DOHH2 (cell line): ENCODE data around the gene CDH4.
"Not testable (repeated sequence)": the region's sequence is repeated elsewhere in the genome, so short reads cannot be mapped to it uniquely, and the experiment has no call there.

ENCODE experiments used
- H3F3A ChIP-seq: fragments of 200-600 bp; sonication (generic), shearing (Covaris generic); 2 replicates; pipeline ENCODE4 v1.6.0; 2016; ENCODE audit warnings: antibody characterized with exemption, mild to moderate bottlenecking; ENCODE audit not compliant: control insufficient read depth, insufficient read depth
- H3K27ac ChIP-seq: fragments of 200-600 bp; sonication (generic); 2 replicates; pipeline ENCODE4 v1.5.1; 2014; ENCODE audit warnings: low read depth, mild to moderate bottlenecking, low read length, moderate library complexity
- H3K27me3 ChIP-seq: fragments of 200-600 bp; sonication (generic); 2 replicates; pipeline ENCODE4 v1.6.1; 2014; ENCODE audit warnings: mild to moderate bottlenecking, low read length, mixed read lengths; ENCODE audit not compliant: control insufficient read depth
- H3K36me3 ChIP-seq: fragments of 200-600 bp; sonication (generic); 2 replicates; pipeline ENCODE4 v1.6.1; 2014; ENCODE audit warnings: mild to moderate bottlenecking, low read length, moderate library complexity, mixed read lengths; ENCODE audit not compliant: control insufficient read depth
- H3K4me1 ChIP-seq: fragments of 200-600 bp; sonication (generic); 2 replicates; pipeline ENCODE4 v1.6.1; 2014; ENCODE audit warnings: mild to moderate bottlenecking, low read length, mixed read lengths; ENCODE audit not compliant: control insufficient read depth
- H3K4me2 ChIP-seq: fragments of 200-600 bp; sonication (generic); 2 replicates; pipeline ENCODE4 v1.6.0; 2014; ENCODE audit warnings: mild to moderate bottlenecking, low read length, moderate library complexity
- H3K4me3 ChIP-seq: fragments of 200-600 bp; sonication (generic); 2 replicates; pipeline ENCODE4 v1.5.1; 2014; ENCODE audit warnings: mild to moderate bottlenecking, low read length, mixed read lengths
- H3K79me2 ChIP-seq: fragments of 200-600 bp; sonication (generic); 2 replicates; pipeline ENCODE4 v1.6.1; 2014; ENCODE audit warnings: mild to moderate bottlenecking, low read length, mixed read lengths; ENCODE audit not compliant: control insufficient read depth
- H3K9me2 ChIP-seq: fragments of 200-600 bp; sonication (generic); replicated peaks from 2 replicates; pipeline ENCODE4 v1.6.1; 2014; ENCODE audit warnings: mild to moderate bottlenecking, low read length, mixed read lengths; ENCODE audit not compliant: control insufficient read depth
- H3K9me3 ChIP-seq: fragments of 200-600 bp; sonication (generic); 2 replicates; pipeline ENCODE4 v1.6.1; 2014; ENCODE audit warnings: antibody characterized with exemption, low read length, mixed read lengths; ENCODE audit not compliant: control insufficient read depth, insufficient read depth
- H4K20me1 ChIP-seq: fragments of 200-600 bp; sonication (generic); 2 replicates; pipeline ENCODE4 v1.6.0; 2014; ENCODE audit warnings: low read depth, mild to moderate bottlenecking, antibody characterized with exemption, low read length, moderate library complexity; ENCODE audit not compliant: control insufficient read depth, insufficient read depth
- EZH2phosphoT487 ChIP-seq: fragments of 200-600 bp; sonication (generic); IDR thresholded peaks from 2 replicates; pipeline ENCODE4 v1.6.1; 2017; ENCODE audit warnings: borderline replicate concordance, mild to moderate bottlenecking, antibody characterized with exemption, low read length, moderate library complexity, mixed read lengths
- TF ChIP-seq, protein P1 (sequence below): fragments of 200-600 bp; sonication (generic); IDR thresholded peaks from one replicate; pipeline ENCODE4 v1.5.1; 2014; ENCODE audit warnings: antibody characterized with exemption, mild to moderate bottlenecking, low read depth, low read length; ENCODE audit not compliant: poor library complexity, severe bottlenecking

CDH4 gene

DNA sequence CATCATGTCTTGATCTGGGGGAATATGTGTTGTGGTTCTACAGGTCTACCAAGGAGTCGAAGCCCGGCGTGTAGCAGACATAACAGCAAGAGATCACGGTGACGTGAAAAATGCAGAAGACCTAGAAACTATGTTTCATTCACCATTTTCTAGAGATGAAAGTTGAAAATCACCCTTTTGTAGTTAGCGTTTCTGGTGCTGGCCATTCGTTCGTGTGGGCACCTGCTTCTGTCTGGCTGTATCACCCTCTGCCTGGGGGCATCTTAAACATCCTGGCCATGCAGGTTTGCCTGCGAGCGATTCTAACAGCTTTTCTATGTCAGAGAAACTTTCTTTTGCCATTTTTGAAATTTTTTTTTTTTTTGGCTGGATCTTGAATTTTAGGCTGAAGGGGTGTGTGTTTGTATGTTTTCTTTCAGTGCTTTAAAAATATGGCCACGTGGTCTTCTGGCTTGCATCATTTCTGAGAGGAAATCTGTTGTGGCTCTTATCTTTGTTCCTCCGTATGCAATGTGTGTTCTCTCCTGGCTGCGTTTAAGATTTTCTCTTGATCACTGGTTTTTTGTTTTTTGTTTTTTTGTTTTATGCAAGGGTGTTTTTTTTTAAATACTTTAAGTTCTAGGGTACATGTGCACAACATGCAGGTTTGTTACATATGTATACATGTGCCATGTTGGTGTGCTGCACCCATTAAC is 226.7 kb downstream of the CDH4 start:
- Histone ChIP-seq H3F3A (no peaks in the 10 kb centered on the region), H3K27ac (no peak overlapping the region), H3K36me3 (no peaks in the 10 kb centered on the region), H3K4me3 (no peak overlapping the region), H4K20me1 (no peaks in the 10 kb centered on the region), H3K27me3 (no peaks in the 10 kb centered on the region), H3K4me2 (no peak overlapping the region), H3K4me1 (no peaks in the 10 kb centered on the region), H3K9me2 (no peaks in the 10 kb centered on the region), H3K79me2 (no peaks in the 10 kb centered on the region), H3K9me3 (no peaks in the 10 kb centered on the region)
- TF ChIP-seq EZH2phosphoT487 = no peak
- TF ChIP-seq, protein P1, sequence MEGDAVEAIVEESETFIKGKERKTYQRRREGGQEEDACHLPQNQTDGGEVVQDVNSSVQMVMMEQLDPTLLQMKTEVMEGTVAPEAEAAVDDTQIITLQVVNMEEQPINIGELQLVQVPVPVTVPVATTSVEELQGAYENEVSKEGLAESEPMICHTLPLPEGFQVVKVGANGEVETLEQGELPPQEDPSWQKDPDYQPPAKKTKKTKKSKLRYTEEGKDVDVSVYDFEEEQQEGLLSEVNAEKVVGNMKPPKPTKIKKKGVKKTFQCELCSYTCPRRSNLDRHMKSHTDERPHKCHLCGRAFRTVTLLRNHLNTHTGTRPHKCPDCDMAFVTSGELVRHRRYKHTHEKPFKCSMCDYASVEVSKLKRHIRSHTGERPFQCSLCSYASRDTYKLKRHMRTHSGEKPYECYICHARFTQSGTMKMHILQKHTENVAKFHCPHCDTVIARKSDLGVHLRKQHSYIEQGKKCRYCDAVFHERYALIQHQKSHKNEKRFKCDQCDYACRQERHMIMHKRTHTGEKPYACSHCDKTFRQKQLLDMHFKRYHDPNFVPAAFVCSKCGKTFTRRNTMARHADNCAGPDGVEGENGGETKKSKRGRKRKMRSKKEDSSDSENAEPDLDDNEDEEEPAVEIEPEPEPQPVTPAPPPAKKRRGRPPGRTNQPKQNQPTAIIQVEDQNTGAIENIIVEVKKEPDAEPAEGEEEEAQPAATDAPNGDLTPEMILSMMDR = no peak

DNA sequence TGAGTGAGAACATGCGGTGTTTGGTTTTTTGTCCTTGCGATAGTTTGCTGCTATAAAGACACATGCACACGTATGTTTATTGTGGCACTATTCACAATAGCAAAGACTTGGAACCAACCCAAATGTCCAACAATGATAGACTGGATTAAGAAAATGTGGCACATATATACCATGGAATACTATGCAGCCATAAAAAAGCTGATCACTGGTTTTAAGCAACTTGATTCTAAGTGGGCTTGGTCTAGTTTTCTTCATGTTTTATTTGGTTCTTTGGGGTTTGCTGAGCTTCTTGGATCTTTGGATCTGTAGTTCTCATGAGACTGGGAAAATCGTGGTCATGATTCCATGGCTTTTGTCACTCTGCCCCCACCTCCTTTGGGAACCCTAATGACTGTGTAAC is 227.4 kb downstream of the CDH4 start:
- H3K27ac ChIP-seq, H3K36me3 ChIP-seq, H3K9me3 ChIP-seq, H3K4me2 ChIP-seq, H3F3A ChIP-seq, H3K27me3 ChIP-seq, H3K4me1 ChIP-seq, H3K4me3 ChIP-seq, H3K79me2 ChIP-seq, H3K9me2 ChIP-seq, H4K20me1 ChIP-seq: not testable (repeated sequence)

DNA sequence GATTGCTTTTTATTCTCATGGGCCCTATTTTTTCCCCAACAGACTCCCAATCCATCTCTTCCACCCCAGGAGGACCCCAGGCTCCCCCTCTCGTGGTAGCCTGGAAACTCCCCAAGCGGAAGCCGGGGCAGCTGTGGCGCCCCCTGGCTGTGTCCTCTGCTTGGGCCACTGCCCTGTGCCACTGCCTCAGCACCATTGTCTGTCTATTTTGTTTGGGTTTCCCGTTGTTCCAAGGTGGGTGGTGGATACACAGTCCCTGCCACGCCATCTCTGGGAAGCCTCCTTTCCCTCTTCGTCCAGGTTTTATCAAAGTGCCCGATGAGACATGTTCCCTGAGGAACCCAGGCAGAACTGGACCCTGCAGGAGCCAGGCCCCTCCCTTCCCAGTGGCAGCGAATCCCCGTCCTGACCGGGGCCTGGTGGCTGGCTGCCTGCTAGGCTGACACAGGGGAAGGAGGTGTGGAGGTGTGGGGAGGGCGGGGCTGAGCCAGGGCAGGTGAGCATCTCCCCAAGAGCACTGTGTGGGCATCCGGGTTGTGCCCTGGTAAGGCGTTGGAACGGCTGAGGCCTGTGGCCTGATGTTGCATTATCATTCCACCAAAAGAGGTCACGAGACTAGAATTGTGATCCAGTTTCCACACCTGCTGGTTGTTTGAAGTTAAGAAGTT is 228.2 kb downstream of the CDH4 start:
- Histone ChIP-seq H3K4me1 (no peaks in the 10 kb centered on the region), H3K9me2 (no peaks in the 10 kb centered on the region), H3K36me3 (no peaks in the 10 kb centered on the region), H3K4me3 (no peak overlapping the region), H4K20me1 (no peaks in the 10 kb centered on the region), H3K79me2 (no peaks in the 10 kb centered on the region), H3K27ac (no peak overlapping the region), H3K4me2 (no peak overlapping the region), H3F3A (no peaks in the 10 kb centered on the region), H3K27me3 (no peaks in the 10 kb centered on the region), H3K9me3 (no peaks in the 10 kb centered on the region)
- no peak for TF ChIP-seq EZH2phosphoT487
- TF ChIP-seq, protein P1 = no peak

DNA sequence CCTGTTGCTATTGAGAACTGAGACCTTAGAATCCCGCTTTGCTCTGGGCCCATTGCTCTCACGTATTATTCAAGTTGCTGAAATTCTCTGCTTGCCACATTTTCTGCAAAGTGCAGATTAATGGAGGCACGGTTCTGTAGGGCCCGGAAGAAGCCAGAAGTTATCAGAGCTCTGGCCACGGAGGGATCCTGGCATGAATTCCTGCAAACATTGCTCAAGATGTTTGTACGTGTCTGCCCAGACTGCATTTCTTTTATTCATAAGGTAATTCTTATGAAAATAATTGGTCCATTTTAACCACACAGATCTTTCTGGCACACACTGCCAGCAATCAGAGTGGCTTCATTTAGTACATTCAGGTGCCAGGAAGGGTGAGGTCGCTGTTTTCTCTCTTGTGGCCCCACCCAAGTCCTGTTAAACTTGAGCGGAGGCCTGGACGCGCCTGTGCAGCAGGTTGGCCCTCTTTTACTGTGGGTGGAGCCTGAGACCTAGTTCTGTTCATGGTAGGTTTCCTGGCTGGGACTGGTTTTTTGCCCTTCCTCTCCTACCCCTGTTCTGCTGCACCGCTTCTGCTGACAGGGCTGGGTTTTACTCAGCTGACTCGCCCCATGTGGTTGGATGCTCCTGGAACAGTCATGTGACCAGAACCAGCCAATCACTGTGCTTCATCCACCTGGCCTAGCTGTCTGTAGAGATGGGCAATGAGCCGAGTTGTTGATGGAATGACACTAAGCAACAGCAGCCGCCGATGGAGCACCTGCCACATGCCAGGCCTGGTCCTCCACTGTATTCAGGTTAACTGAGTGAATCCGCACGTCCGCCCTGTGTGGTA is 230.2 kb downstream of the CDH4 start:
- Histone ChIP-seq H4K20me1 (no peaks in the 10 kb centered on the region), H3K4me2 (no peak overlapping the region)
- TF ChIP-seq, protein P1 = no peak
- no peak for TF ChIP-seq EZH2phosphoT487

More for the DNA sequence above, 230.2 kb downstream of the CDH4 start:
- H3K9me2 ChIP-seq = no peaks in the 10 kb centered on the region
- H3F3A ChIP-seq = no peaks in the 10 kb centered on the region
- no peaks in the 10 kb centered on the region for H3K9me3 ChIP-seq
- H3K36me3 ChIP-seq = no peaks in the 10 kb centered on the region
- no peak overlapping the region for H3K27ac ChIP-seq
- no peak overlapping the region for H3K4me3 ChIP-seq
- no peaks in the 10 kb centered on the region for H3K4me1 ChIP-seq
- H3K27me3 ChIP-seq = no peaks in the 10 kb centered on the region
- no peaks in the 10 kb centered on the region for H3K79me2 ChIP-seq
